T47D (cell line): ENCODE results near the gene CELF2.

Source experiments
- DNase-seq, 2 experiments: peaks; one replicate each; pipeline versions ENCODE4 v3.0.0 to v3.0.0-alpha.2; 2011 to 2012; ENCODE audit warnings: low read depth in 1 of 2, low spot score in 1 of 2
- JUND ChIP-seq: IDR thresholded peaks from 2 replicates; pipeline ENCODE4 v1.6.1; 2012; ENCODE audit warnings: low read depth
- in situ Hi-C: cut with HindIII; loops from 2 replicates; pipeline ENCODE4 v1.10.0; 2016; ENCODE audit warnings: low sequenced_read_pairs, low pct_unique_long_range_greater_than_20kb

Gene CELF2

DNA sequence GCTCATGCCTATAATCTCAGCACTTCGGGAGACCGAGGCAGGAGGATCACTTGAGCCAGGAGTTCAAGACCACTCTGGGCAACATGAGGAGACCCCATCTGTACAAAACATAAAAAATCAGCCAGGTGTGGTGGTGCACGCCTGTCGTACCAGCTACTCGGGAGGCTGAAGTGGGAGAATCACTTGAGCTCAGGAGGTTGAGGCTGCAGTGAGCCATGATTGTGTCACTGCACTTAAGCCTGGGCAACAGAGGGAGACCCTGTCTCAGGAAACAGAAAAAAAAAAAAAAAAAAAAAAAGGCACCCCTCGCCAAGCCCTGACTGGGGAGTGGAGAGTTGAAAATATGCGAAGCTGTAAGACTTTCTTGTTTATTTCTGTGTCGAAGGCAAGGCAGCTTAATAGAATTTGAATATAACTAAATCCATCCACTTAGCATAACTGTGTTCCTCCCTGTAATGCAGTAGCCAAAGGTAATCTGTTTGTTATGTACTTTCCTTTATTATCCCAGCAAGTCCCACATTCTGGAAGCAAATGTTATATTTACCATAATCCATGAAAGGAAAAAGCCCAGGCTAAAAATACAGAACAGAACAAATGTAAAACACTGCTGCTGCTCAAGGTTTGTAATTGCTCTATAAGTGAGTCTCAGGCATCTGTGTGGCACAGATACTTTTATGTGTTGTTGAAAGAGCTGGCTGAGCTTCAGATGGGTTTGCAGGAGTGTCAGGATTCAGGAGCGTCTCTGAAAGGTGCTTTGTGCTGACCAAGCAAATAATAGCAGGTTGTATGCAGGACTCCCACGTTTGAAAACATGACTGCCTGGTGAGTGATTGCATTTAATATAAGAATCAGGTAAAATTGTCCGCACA lies 127.2 kb downstream of the CELF2 start:
- TF ChIP-seq JUND = no peak
- no peak for DNase-seq
- in situ Hi-C loops = no loop called here

DNA sequence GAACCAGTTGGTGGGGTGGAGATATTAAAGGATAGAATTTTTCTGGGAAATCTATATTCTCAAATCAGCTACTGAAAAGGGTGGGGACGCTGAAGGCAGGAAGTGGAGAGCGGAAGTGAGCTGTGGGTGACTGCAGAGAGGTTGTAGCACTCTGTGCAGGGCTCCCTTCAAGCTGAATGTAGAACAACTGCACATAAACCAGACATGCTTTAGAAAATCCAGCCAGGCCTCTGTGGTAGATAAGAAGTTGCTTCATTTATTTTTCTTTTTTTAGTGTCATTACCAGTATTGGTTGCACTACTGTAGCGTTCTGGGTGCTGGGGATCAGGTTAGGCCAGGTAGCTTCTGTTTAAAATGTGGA lies 127.8 kb downstream of the CELF2 start:
- DNase-seq = no peak
- in situ Hi-C loops = no loop called here
- TF ChIP-seq JUND = no peak

DNA sequence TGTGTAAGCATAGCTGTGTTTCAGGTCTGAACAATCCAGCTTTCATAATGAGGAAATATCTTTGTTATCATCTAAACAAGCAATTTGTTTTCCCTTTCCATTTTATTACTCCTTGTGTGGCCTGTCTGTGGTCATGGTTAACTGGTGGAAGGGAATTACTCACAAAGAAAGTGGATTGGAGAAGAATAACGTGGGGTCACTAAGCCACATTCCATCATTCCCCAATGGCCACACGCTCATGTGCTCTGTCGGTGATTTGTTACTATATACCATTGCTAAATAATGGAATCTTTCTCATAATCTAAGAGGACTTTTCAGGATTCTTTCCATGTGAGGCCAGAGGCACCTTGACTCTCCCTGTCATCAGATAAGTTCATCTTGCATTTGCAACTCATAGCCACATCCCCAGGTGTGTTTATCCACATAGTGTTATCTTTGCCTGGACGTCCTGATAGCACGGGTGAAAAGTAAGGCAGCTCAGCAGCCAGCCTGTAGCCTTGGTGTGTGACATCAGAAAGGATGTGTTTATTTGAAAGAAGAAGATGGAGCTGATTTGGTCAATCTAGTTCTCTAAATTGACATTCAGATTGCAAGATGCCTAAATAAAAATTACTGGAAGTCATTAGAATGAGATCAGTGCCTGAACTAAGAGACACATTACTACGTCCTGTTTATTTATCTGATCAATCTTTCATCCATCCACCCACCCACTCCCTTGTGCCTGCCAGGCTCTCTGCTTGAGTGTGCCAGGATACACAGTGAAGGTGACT lies 128.9 kb downstream of the CELF2 start:
- in situ Hi-C loops = no loop called here

DNA sequence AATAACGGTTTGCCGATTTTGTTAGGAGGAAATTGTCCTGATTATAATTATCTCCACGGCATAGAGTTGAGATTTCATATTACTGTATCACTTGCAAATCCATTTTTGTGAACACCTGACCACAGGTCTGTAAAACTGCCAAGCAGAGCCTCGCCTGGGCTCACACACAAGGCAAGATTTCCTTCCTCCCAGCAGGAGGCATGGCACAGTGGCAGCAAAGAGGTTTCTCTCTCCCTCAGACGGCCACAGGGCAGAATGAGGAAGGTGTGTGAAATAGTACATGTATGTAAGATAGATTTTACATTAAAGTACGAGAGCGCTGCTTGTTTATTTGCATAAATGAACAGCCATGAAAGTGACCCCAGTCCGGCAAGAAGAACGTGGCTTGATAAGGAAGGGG lies 130.1 kb downstream of the CELF2 start:
- no peak for DNase-seq
- in situ Hi-C loops = no loop called here
- no peak for TF ChIP-seq JUND

More for the DNA sequence above, 128.9 kb downstream of the CELF2 start:
- no peak for DNase-seq
- no peak for TF ChIP-seq JUND

DNA sequence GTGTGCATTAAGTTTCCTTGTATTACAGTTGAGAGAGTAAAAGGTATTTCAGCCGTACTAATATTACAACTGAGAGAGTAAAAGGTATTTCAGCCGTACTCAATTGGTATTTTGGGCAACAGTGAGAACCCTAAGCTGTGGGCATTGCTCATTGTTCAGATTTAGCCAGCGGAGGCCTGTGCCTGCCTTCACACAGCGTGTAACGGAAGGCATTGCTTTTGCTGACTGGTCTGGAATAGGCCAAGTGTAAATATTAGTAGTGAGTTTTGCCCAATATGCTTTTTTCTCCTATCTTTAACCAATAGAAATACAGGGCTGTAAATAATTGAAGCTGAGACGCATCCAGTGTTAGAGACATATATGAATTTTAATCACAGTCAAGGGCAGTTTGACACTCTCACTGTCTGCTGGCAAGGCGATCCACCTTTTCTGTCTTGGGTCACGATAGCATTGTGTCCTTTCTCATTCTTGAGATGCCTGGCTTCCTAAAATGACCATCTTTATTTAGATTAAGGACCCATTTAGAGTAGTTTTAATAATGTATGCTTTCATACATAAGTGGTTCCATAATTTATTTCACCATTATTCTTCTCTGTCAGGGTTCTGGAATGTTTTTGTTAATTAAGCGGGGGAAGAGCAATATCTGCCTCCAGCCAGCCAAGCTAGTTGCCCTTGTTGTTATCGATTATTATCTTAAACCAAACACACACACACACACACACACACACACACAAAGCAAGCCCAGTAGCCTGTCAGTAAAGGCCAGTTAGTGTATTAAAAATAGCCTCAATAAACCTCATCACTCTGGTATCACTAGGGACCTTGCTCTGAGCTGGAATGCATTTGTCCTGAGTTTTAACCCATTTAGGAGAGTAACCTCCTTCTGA lies 130.7 kb downstream of the CELF2 start:
- in situ Hi-C loops = no loop called here
- DNase-seq = no peak
- no peak for TF ChIP-seq JUND

DNA sequence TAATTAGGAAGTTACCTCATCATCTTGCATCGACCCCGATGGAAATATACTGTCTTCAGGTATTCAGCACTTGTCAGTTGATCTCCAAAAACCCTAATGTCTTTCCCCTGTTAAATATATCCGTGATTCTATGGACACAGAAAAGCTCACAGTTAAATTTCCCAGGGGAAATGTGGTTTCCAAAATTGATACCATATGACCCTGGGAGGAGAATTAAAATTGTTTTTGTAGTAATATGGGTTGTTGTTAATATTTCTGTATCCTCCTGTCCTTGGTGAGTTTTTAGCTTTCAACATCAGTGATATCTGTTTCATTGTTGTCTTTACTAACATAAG lies 132.1 kb downstream of the CELF2 start:
- in situ Hi-C loops = no loop called here
- DNase-seq = no peak
- TF ChIP-seq JUND = no peak

DNA sequence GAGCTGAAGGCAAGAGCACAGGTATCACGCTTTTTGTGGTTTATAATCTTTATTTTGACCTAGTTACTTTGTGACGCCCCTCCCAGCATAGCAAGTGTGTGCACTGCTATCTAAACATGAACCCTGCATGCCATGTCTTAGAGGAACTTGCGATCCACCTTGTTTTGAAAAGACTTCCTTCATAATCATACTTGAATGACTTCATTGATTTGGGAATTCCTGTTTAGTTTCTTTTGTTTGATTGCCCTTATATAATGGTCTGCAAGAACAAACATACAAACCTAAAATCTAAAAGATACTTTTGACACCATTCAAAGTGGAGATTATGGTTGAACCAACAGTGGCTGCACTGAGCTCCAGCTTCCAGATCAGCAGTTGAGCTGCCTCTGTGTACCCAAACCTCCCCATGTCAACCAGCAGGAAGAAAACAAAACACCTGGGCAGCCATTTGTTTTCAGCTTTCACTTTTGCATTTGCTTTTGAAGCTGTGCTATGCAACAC lies 132.6 kb downstream of the CELF2 start:
- in situ Hi-C loops = no loop called here
- TF ChIP-seq JUND = no peak
- no peak for DNase-seq

DNA sequence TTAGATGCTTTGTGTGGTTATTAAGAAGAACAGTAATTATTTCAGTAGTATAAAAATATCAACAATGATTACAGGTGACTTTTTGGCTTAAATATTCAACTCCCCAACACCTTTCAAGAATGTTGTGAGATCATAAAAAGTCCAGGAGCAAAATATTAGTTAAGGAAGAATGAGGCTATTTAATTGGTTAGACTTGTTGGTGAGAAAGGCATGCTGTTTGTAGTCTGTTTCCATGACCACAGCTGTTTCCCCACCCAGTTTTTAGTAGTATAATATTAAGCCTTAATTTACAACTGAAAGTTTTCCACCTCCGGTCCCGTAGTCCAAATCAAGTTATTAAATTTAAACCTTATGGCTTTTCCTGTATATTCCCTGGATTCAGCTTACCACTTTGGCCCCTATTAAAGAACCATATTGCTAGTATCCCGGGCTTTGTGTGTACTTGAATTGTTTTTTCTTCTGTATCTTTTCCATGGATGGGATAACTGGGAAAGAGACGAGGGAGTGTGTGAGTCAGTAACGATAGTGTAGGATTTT lies 133.3 kb downstream of the CELF2 start:
- no peak for TF ChIP-seq JUND
- in situ Hi-C loops = no loop called here
- no peak for DNase-seq

DNA sequence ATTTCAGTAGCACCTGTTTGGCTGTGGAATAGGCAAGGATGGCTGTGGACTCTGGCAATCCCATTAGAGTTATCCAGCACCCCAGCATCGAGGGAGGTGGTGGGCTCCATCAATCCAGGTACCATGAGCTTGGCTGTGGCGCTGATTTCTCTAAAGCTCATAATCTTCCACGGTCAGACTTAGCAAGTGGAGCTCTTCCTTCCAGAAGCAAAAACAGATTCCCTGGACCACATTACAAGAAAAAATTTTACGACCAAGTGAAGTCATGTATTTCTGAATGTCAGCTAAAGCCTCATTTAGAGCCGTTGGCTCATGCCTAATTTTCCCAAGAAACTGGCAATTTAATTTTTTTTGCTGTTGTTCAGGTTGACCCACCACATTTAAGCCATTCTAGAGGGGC lies 135.1 kb downstream of the CELF2 start:
- no peak for TF ChIP-seq JUND
- no peak for DNase-seq
- in situ Hi-C loops = no loop called here

DNA sequence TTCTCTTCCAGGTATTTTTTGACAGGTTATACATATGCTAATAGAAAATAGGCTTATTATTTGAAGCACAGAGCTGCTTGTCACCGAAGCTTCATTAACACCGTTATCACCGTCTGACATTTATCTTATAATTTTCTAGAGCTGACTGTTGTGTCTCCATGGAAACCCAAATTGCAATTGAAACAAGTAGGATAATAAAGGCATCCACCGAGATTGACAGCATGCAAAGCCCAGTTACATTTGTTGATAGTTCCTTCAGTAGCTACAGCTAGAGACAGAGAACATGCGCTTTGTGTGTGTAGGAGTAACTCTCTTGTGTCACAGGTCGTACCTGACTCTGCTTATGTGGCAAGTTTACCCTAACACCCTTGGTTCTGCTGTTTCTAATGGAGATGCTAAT lies 135.6 kb downstream of the CELF2 start:
- no peak for DNase-seq
- in situ Hi-C loops = no loop called here
- no peak for TF ChIP-seq JUND

DNA sequence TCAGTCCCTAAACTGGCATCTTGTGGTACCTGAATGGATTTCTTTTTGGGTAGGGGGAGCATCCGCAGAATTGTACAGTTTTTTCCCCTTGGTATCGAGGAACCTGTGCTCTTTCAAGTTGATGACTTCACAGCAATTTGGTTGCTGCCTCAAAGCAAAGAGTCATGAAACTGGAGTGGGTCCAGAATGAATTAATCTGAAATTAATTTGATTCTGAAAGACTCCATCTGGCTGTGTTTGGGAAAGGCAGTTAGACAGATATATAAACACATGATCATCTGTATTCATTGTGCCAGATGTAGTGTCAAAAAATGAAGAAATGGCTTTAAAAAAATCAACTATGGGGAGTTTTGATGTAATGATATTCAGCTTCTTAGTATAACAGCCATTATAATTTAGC lies 136.1 kb downstream of the CELF2 start:
- DNase-seq = no peak
- TF ChIP-seq JUND = no peak
- in situ Hi-C loops = no loop called here

DNA sequence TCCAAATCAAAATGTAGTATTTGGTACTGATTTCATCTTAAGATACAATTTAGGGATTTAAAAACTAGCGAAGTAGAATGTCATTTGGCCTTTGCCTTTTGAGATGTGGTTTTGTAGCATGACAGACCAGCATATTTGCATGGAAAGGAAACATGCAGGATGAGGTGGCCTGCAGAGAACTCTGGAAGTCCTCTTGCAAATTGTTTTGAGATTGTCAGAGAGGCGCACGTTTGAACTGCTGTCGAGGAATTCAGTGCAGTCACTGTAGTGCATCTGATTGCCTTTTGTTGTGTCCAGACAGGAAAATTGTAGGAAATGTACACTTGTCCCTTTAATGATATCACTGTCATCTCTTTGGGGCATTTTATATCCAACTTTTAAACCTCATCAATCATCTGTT lies 136.7 kb downstream of the CELF2 start:
- TF ChIP-seq JUND = no peak
- DNase-seq = no peak
- in situ Hi-C loops = no loop called here
